SK-N-SH (cell line): ENCODE measurements around the gene BUD23. TPM values are rescaled to one million over a fixed set of nuclear protein-coding genes. Genes with fewer than 3 reads are reported as not detected.

Experiments
- CTCF ChIA-PET: fragments of 300-600, 350-600 bp; formaldehyde crosslinking; extraction: SDS; loops from one replicate; lab custom pipeline; 2021; lab: Yijun Ruan, JAX
- POLR2A ChIA-PET: fragments of 350-600 bp; sonication (Branson Sonifier 250); formaldehyde crosslinking; extraction: SDS; loops from one replicate; lab custom pipeline; 2020; ENCODE audit warnings: antibody characterized with exemption, inconsistent platforms; lab: Yijun Ruan, JAX
- DNase-seq: peaks from one replicate; pipeline ENCODE4 v3.0.0; 2012
- H2AFZ ChIP-seq: fragments of 200-600 bp; sonication (generic); 2 replicates; pipeline ENCODE4 v1.8.1; 2016; ENCODE audit warnings: antibody characterized with exemption, mild to moderate bottlenecking, low read depth
- H3F3A ChIP-seq: fragments of 200-600 bp; sonication (generic); replicated peaks from 2 replicates; pipeline ENCODE3; 2016; ENCODE audit warnings: antibody characterized with exemption, mild to moderate bottlenecking; ENCODE audit not compliant: insufficient read depth
- H3K27ac ChIP-seq, 2 experiments: fragments of 200-500 bp in 1 of 2; fragments of 200-600 bp in 1 of 2; sonication (Bioruptor generic) in 1 of 2; sonication (generic), shearing (Covaris generic) in 1 of 2; 2 replicates each; pipeline versions ENCODE4 v1.5.1 to v1.6.1; 2014 to 2016; ENCODE audit warnings: low read depth in 2 of 2, inconsistent platforms in 1 of 2, low read length in 1 of 2, mild to moderate bottlenecking in 1 of 2, mixed read lengths in 1 of 2
- H3K27me3 ChIP-seq: fragments of 200-600 bp; sonication (generic), shearing (Covaris generic); 2 replicates; pipeline ENCODE4 v1.6.1; 2016; ENCODE audit warnings: mixed run types; ENCODE audit not compliant: insufficient read depth
- H3K36me3 ChIP-seq, 2 experiments: fragments of 200-500 bp in 1 of 2; fragments of 200-600 bp in 1 of 2; sonication (Bioruptor generic) in 1 of 2; sonication (generic) in 1 of 2; replicated peaks in 1 of 2; 2 replicates each; pipeline versions ENCODE3 to v1.5.1; 2014 to 2016; ENCODE audit warnings: low read length in 1 of 2, mild to moderate bottlenecking in 1 of 2; ENCODE audit not compliant: insufficient read depth in 2 of 2, control insufficient read depth in 1 of 2
- H3K4me1 ChIP-seq, 2 experiments: fragments of 200-500 bp in 1 of 2; fragments of 200-600 bp in 1 of 2; sonication (Bioruptor generic) in 1 of 2; sonication (generic), shearing (Covaris generic) in 1 of 2; 2 replicates each; pipeline versions ENCODE4 v1.5.1 to v1.6.1; 2014 to 2016; ENCODE audit warnings: low read depth in 1 of 2, low read length in 1 of 2, mixed run types in 1 of 2; ENCODE audit not compliant: insufficient read depth in 2 of 2, control insufficient read depth in 1 of 2
- H3K4me2 ChIP-seq: fragments of 200-600 bp; sonication (generic), shearing (Covaris generic); 2 replicates; pipeline ENCODE4 v1.6.1; 2017; ENCODE audit warnings: mixed run types
- H3K4me3 ChIP-seq, 2 experiments: fragments of 200-500 bp in 1 of 2; fragments of 200-600 bp in 1 of 2; sonication (Bioruptor generic) in 1 of 2; sonication (generic), shearing (Covaris generic) in 1 of 2; 2 replicates each; pipeline versions ENCODE4 v1.5.1 to v1.8.1; 2014 to 2016; ENCODE audit warnings: low read depth in 2 of 2, inconsistent platforms in 1 of 2, low read length in 1 of 2, mild to moderate bottlenecking in 1 of 2, mixed read lengths in 1 of 2, moderate library complexity in 1 of 2
- H3K79me2 ChIP-seq: fragments of 200-600 bp; sonication (generic); 2 replicates; pipeline ENCODE4 v1.8.1; 2017; ENCODE audit warnings: mild to moderate bottlenecking; ENCODE audit not compliant: insufficient read depth
- H3K9ac ChIP-seq: fragments of 200-600 bp; sonication (generic); 2 replicates; pipeline ENCODE4 v1.6.1; 2017; ENCODE audit warnings: mixed run types
- H3K9me2 ChIP-seq: fragments of 200-600 bp; sonication (generic); 2 replicates; pipeline ENCODE4 v1.6.1; 2017; ENCODE audit warnings: mixed run types
- H3K9me3 ChIP-seq: fragments of 200-600 bp; sonication (generic); 2 replicates; pipeline ENCODE4 v1.6.1; 2017; ENCODE audit warnings: mixed run types, mild to moderate bottlenecking, moderate library complexity
- H4K20me1 ChIP-seq: fragments of 200-600 bp; sonication (generic); 2 replicates; pipeline ENCODE4 v1.6.1; 2017; ENCODE audit warnings: mild to moderate bottlenecking, mixed run types; ENCODE audit not compliant: insufficient read depth
- CTCF ChIP-seq: fragments of 200-600 bp; sonication (generic); IDR thresholded peaks from 2 replicates; pipeline ENCODE4 v1.6.1; 2017; ENCODE audit warnings: antibody characterized with exemption, mild to moderate bottlenecking, moderate library complexity
- ELF1 ChIP-seq: IDR thresholded peaks from 2 replicates; pipeline ENCODE4 v1.4.0; 2012
- EP300 ChIP-seq, 2 experiments: IDR thresholded peaks; 2 replicates each; pipeline versions ENCODE4 v1.4.0 to v1.6.1; 2012; ENCODE audit warnings: borderline replicate concordance in 1 of 2, low read depth in 1 of 2, low read length in 1 of 2
- FOSL2 ChIP-seq: IDR thresholded peaks from 2 replicates; pipeline ENCODE4 v1.4.0; 2012; ENCODE audit warnings: low read depth, mild to moderate bottlenecking, moderate library complexity, borderline replicate concordance
- FOXJ3 ChIP-seq: sonication (generic); formaldehyde crosslinking; IDR thresholded peaks from 2 replicates; pipeline ENCODE4 v1.5.1; 2020; ENCODE audit warnings: mild to moderate bottlenecking, missing genetic modification reagents
- FOXM1 ChIP-seq: IDR thresholded peaks from 2 replicates; pipeline ENCODE4 v1.4.0; 2012; ENCODE audit warnings: low read depth, mild to moderate bottlenecking
- NFIC ChIP-seq: IDR thresholded peaks from 2 replicates; pipeline ENCODE4 v1.4.0; 2012; ENCODE audit warnings: borderline replicate concordance
- NRF1 ChIP-seq: IDR thresholded peaks from 2 replicates; pipeline ENCODE4 v1.6.1; 2012; ENCODE audit warnings: low read depth, mild to moderate bottlenecking, low read length
- POLR2AphosphoS5 ChIP-seq: IDR thresholded peaks from 2 replicates; pipeline ENCODE4 v1.6.1; 2012; ENCODE audit warnings: low read depth, low read length
- RFX5 ChIP-seq: IDR thresholded peaks from 2 replicates; pipeline ENCODE4 v1.6.1; 2012; ENCODE audit warnings: mild to moderate bottlenecking, improper control_type of control experiment, low read length
- TAF1 ChIP-seq: IDR thresholded peaks from 2 replicates; pipeline ENCODE4 v1.6.1; 2012; ENCODE audit warnings: low read depth, mild to moderate bottlenecking, low read length, moderate library complexity, borderline replicate concordance
- USF2 ChIP-seq: fragments of 150-350 bp; IDR thresholded peaks from 2 replicates; pipeline ENCODE4 v1.6.1; 2017; ENCODE audit warnings: antibody characterized with exemption, low read length, low read depth, borderline replicate concordance
- YY1 ChIP-seq: IDR thresholded peaks from 2 replicates; pipeline ENCODE4 v1.4.0; 2012; ENCODE audit warnings: low read depth, mild to moderate bottlenecking
- WGBS: methylation state at CpG from one replicate; pipeline ENCODE4 v1.1.6; 2017; ENCODE audit warnings: low lambda C conversion rate; 5-methylcytosine and 5-hydroxymethylcytosine counted together
- polyA plus RNA-seq, 3 experiments: library from polyadenylated mRNA; depleted of rRNA; stranded (reverse); fragments of >200 nt; gene quantifications; 2 replicates each; pipeline ENCODE4 v1.2.3, GENCODE V29; 2012

Gene BUD23
- polyA plus RNA-seq, 1 of the 3 experiments (the other 2 are of a cell fraction) = 206 TPM

GRCh38 chr7:73699370-73700068, 16.1 kb downstream of the BUD23 start:
- DNase-seq = peak; percentile 44
- peak; percentile 8; the same call in 1 of the 2 replicates for TF ChIP-seq POLR2AphosphoS5
- TF ChIP-seq ELF1 = no peak
- Histone ChIP-seq H3K27ac (peak overlapping the region in 1 of 2 experiments; percentile 7; a peak in 1 of 4 replicates), H3K4me2 (no peak overlapping the region), H3K4me3 (no peak overlapping the region), H2AFZ (no peak overlapping the region), H3K9ac (no peak overlapping the region), H3K4me1 (peaks cover 0 to 5% of the 10 kb centered on the region in 2 experiments; a peak in 3 of 4 replicates), H3F3A (peaks cover 34% of the 10 kb centered on the region), H3K27me3 (no peaks in the 10 kb centered on the region), H3K9me2 (no peaks in the 10 kb centered on the region), H4K20me1 (peaks cover 13% of the 10 kb centered on the region; the same call in 1 of the 2 replicates), H3K36me3 (peaks cover 37 to 72% of the 10 kb centered on the region in 2 experiments), H3K9me3 (no peaks in the 10 kb centered on the region), H3K79me2 (peaks cover 7% of the 10 kb centered on the region; the same call in 1 of the 2 replicates)
- WGBS = 86% methylated on average over 15 of the region's 15 CpGs
- POLR2A ChIA-PET = interaction anchor here (0.8 to 0.9 kb wide), 2 partner anchors 9 to 14 kb away, joined by 3 read pairs; no protein-coding TSS in a partner anchor
- CTCF ChIA-PET = interaction anchor here (0.7 to 8.8 kb wide), 8 partner anchors 16 to 1019 kb away, joined by 3 to 70 read pairs (median 4); partner anchors contain the start of gene STX1A

- POLR2A ChIA-PET = interaction anchor here (0.8 to 0.9 kb wide), 2 partner anchors 9 to 14 kb away, joined by 3 read pairs; no protein-coding TSS in a partner anchor
- Histone ChIP-seq H3K27me3 (no peaks in the 10 kb centered on the region), H3K79me2 (peaks cover 7% of the 10 kb centered on the region; the same call in 1 of the 2 replicates), H3K9me3 (no peaks in the 10 kb centered on the region), H3K9me2 (no peaks in the 10 kb centered on the region), H3K4me3 (no peak overlapping the region), H3K36me3 (peaks cover 34 to 71% of the 10 kb centered on the region in 2 experiments), H2AFZ (no peak overlapping the region), H3K9ac (no peak overlapping the region), H4K20me1 (peaks cover 16% of the 10 kb centered on the region; the same call in 1 of the 2 replicates), H3K4me2 (no peak overlapping the region), H3F3A (peaks cover 36% of the 10 kb centered on the region), H3K27ac (no peak overlapping the region), H3K4me1 (peaks cover 0 to 10% of the 10 kb centered on the region in 2 experiments; a peak in 3 of 4 replicates)
- 93% methylated on average over 14 of the region's 14 CpGs for WGBS
- CTCF ChIA-PET = interaction anchor here (0.7 to 8.8 kb wide), 11 partner anchors 11 to 1019 kb away, joined by 3 to 70 read pairs (median 6); partner anchors contain the start of gene STX1A
- TF ChIP-seq CTCF (no peak), EP300 (IDR thresholded peaks at IDR 0.05; ENCODE audit: borderline replicate concordance in 1 of 2, low read depth in 1 of 2, low read length in 1 of 2) (no peak), RFX5 (no peak), FOSL2 (no peak), FOXJ3 (CRISPR knock-in tag) (no peak), ELF1 (no peak), POLR2AphosphoS5 (no peak; the same call in 1 of the 2 replicates), USF2 (no peak), FOXM1 (no peak), YY1 (no peak), NRF1 (no peak), NFIC (no peak), TAF1 (no peak)
- DNase-seq = no peak
Observed at GRCh38 chr7:73700069-73700423, 16.6 kb downstream of the BUD23 start.
